ENCODE results near the gene CNKSR2. TPM values are rescaled to one million over a fixed set of nuclear protein-coding genes. Genes with fewer than 3 reads are reported as not detected.

Gene CNKSR2
- total and polyA plus RNA-seq, 2 experiments from 2014 or later: 0.14 to 0.76 TPM

DNA sequence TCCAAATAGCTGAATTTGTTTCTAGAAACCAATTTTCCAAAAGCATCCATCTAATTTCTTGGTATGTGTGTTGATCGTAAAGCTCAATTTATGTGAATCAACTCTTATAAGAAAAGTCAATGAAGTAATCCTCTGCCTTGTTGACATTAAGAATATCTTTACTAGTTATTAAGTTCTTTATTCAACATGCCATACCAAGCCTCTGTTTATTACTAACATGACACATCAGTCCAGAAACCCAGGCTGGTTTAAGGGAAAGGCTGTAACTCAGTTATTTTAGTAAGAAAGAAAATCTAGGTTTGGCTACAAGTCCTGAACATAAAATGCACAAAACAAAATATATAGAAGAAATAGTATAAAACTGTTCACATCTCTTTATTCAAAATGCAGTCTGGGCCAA lies 235.9 kb downstream of the CNKSR2 start:
- Histone ChIP-seq H2AFZ (no peak overlapping the region), H3K9ac (no peak overlapping the region), H3K4me3 (no peak overlapping the region), H3K4me2 (ENCODE audit: unreplicated experiment) (no peak overlapping the region), H3K9me3 (ENCODE audit: low read depth) (no peaks in the 10 kb centered on the region), H3K4me1 (ENCODE audit: insufficient read depth) (no peaks in the 10 kb centered on the region), H3K27me3 (replicated peaks; ENCODE audit: insufficient read depth) (no peaks in the 10 kb centered on the region), H3K27ac (no peak overlapping the region), H3K9me2 (ENCODE audit: insufficient read depth) (no peaks in the 10 kb centered on the region), H4K20me1 (ENCODE audit: insufficient read depth) (no peaks in the 10 kb centered on the region), H3F3A (ENCODE audit: insufficient read depth) (no peaks in the 10 kb centered on the region), H3K79me2 (ENCODE audit: insufficient read depth) (no peaks in the 10 kb centered on the region), H3K36me3 (ENCODE audit: low read depth) (no peaks in the 10 kb centered on the region)
- 100% methylated on average over 1 of the region's 1 CpG for WGBS, 2 experiments (ENCODE audit: low coverage in 1 of 2, low lambda C conversion rate in 2 of 2, missing lambda C conversion rate in 2 of 2)
- DNase-seq: no peak
- no peak for TF ChIP-seq EZH2 (IDR thresholded peaks at IDR 0.05; ENCODE audit: insufficient read depth, poor library complexity, severe bottlenecking)
- TF ChIP-seq EZH2phosphoT487 (IDR thresholded peaks at IDR 0.05; ENCODE audit: insufficient read depth, low read depth): no peak
- in situ Hi-C loops (cut with MboI): no loop called here

DNA sequence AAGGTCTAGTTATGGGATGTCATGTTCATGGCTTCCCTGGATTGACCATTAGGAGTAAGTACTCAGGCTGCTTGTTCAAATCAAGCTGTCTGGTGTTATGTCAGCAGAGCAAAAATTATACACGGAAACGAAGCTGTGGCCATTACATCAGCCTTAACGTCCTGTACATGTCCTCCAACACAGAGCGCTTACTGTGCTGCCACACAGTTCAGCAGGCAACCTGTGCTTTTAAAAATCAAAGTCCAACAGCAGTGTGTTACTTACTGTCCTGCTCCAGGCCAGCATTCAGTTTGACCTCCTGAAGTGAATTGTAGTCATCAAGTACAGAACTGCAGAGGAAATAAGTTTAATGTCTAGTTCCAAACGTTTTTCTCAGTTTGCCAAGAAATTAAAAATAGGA lies 237.9 kb downstream of the CNKSR2 start:
- H3K27ac ChIP-seq: no peak overlapping the region
- H3K9ac ChIP-seq: no peak overlapping the region
- H3K79me2 ChIP-seq (ENCODE audit: insufficient read depth): no peaks in the 10 kb centered on the region
- H2AFZ ChIP-seq: no peak overlapping the region
- H3K9me2 ChIP-seq (ENCODE audit: insufficient read depth): no peaks in the 10 kb centered on the region
- no peaks in the 10 kb centered on the region for H3F3A ChIP-seq (ENCODE audit: insufficient read depth)
- no peaks in the 10 kb centered on the region for H4K20me1 ChIP-seq (ENCODE audit: insufficient read depth)
- no peaks in the 10 kb centered on the region for H3K9me3 ChIP-seq (ENCODE audit: low read depth)
- no peak overlapping the region for H3K4me3 ChIP-seq
- no peak for DNase-seq
- in situ Hi-C loops (cut with MboI): no loop called here
- H3K4me2 ChIP-seq (ENCODE audit: unreplicated experiment): no peak overlapping the region
- TF ChIP-seq EZH2 (IDR thresholded peaks at IDR 0.05; ENCODE audit: insufficient read depth, poor library complexity, severe bottlenecking) (no peak), EZH2phosphoT487 (IDR thresholded peaks at IDR 0.05; ENCODE audit: insufficient read depth, low read depth) (no peak)
- H3K27me3 ChIP-seq (replicated peaks; ENCODE audit: insufficient read depth): no peaks in the 10 kb centered on the region
- H3K4me1 ChIP-seq (ENCODE audit: insufficient read depth): no peaks in the 10 kb centered on the region
- WGBS, 2 experiments (ENCODE audit: low coverage in 1 of 2, low lambda C conversion rate in 2 of 2, missing lambda C conversion rate in 2 of 2): 76% methylated on average over 5 of the region's 5 CpGs
- no peaks in the 10 kb centered on the region for H3K36me3 ChIP-seq (ENCODE audit: low read depth)

DNA sequence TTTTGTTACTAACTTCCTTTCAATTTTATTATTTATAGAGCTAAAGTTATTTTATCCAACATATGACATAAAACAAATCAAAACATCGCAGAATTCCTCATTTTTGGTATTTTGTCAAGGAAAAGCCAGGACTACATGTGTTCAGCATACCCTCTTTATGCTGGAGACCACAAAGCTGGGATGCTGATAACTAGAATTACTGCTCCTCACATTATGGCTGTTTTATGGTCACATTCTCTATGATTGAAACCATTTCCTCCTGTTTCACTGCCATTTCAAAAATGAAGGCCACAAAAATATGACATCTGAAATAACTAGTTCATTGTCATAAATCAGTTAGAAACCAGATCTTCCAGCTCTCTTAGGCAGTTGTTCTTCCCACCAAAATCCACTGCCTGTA lies 242.2 kb downstream of the CNKSR2 start:
- no peak overlapping the region for H2AFZ ChIP-seq
- in situ Hi-C loops (cut with MboI): no loop called here
- H3K79me2 ChIP-seq (ENCODE audit: insufficient read depth): no peaks in the 10 kb centered on the region
- no peaks in the 10 kb centered on the region for H3K9me2 ChIP-seq (ENCODE audit: insufficient read depth)
- H3K4me3 ChIP-seq: no peak overlapping the region
- H3K27ac ChIP-seq: no peak overlapping the region
- no peak overlapping the region for H3K9ac ChIP-seq
- TF ChIP-seq EZH2phosphoT487 (IDR thresholded peaks at IDR 0.05; ENCODE audit: insufficient read depth, low read depth): no peak
- TF ChIP-seq EZH2 (IDR thresholded peaks at IDR 0.05; ENCODE audit: insufficient read depth, poor library complexity, severe bottlenecking): no peak
- WGBS, 2 experiments (ENCODE audit: low coverage in 1 of 2, low lambda C conversion rate in 2 of 2, missing lambda C conversion rate in 2 of 2): 6 to 9% methylated on average over 1 of the region's 1 CpG
- H3K4me1 ChIP-seq (ENCODE audit: insufficient read depth): no peaks in the 10 kb centered on the region
- H3K4me2 ChIP-seq (ENCODE audit: unreplicated experiment): no peak overlapping the region
- H3K36me3 ChIP-seq (ENCODE audit: low read depth): no peaks in the 10 kb centered on the region
- no peaks in the 10 kb centered on the region for H3F3A ChIP-seq (ENCODE audit: insufficient read depth)
- H4K20me1 ChIP-seq (ENCODE audit: insufficient read depth): no peaks in the 10 kb centered on the region
- H3K9me3 ChIP-seq (ENCODE audit: low read depth): no peaks in the 10 kb centered on the region
- no peaks in the 10 kb centered on the region for H3K27me3 ChIP-seq (replicated peaks; ENCODE audit: insufficient read depth)
- DNase-seq: no peak

DNA sequence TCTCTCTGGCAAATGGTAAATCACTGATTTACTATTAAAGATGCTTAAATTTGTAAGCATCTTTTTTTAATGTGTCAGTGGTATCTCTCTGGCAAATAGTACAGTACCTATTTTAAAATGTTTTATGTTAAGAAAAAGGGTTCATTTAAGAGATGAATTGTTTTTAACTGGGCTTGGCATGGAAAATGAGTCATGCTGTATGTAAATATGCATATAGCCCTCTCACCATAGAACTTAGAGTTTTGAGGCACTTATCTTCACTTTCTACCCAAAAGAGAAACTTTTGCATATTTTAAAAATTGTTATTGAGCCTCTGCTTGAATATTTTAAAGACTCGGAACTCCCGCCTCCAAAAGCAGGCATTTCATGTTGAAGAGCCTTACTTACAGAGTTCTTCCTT lies 246.0 kb downstream of the CNKSR2 start:
- H3F3A ChIP-seq (ENCODE audit: insufficient read depth): no peaks in the 10 kb centered on the region
- no peaks in the 10 kb centered on the region for H3K36me3 ChIP-seq (ENCODE audit: low read depth)
- H3K79me2 ChIP-seq (ENCODE audit: insufficient read depth): no peaks in the 10 kb centered on the region
- no peak for DNase-seq
- H3K27ac ChIP-seq: no peak overlapping the region
- H3K4me1 ChIP-seq (ENCODE audit: insufficient read depth): no peaks in the 10 kb centered on the region
- no peak overlapping the region for H2AFZ ChIP-seq
- H3K9me3 ChIP-seq (ENCODE audit: low read depth): no peaks in the 10 kb centered on the region
- TF ChIP-seq EZH2phosphoT487 (IDR thresholded peaks at IDR 0.05; ENCODE audit: insufficient read depth, low read depth) (no peak), EZH2 (IDR thresholded peaks at IDR 0.05; ENCODE audit: insufficient read depth, poor library complexity, severe bottlenecking) (no peak)
- no peaks in the 10 kb centered on the region for H4K20me1 ChIP-seq (ENCODE audit: insufficient read depth)
- in situ Hi-C loops (cut with MboI): no loop called here
- WGBS, 2 experiments (ENCODE audit: low coverage in 1 of 2, low lambda C conversion rate in 2 of 2, missing lambda C conversion rate in 2 of 2): 100% methylated on average over 2 of the region's 2 CpGs
- no peaks in the 10 kb centered on the region for H3K9me2 ChIP-seq (ENCODE audit: insufficient read depth)
- H3K27me3 ChIP-seq (replicated peaks; ENCODE audit: insufficient read depth): no peaks in the 10 kb centered on the region
- no peak overlapping the region for H3K4me3 ChIP-seq
- no peak overlapping the region for H3K9ac ChIP-seq
- no peak overlapping the region for H3K4me2 ChIP-seq (ENCODE audit: unreplicated experiment)

DNA sequence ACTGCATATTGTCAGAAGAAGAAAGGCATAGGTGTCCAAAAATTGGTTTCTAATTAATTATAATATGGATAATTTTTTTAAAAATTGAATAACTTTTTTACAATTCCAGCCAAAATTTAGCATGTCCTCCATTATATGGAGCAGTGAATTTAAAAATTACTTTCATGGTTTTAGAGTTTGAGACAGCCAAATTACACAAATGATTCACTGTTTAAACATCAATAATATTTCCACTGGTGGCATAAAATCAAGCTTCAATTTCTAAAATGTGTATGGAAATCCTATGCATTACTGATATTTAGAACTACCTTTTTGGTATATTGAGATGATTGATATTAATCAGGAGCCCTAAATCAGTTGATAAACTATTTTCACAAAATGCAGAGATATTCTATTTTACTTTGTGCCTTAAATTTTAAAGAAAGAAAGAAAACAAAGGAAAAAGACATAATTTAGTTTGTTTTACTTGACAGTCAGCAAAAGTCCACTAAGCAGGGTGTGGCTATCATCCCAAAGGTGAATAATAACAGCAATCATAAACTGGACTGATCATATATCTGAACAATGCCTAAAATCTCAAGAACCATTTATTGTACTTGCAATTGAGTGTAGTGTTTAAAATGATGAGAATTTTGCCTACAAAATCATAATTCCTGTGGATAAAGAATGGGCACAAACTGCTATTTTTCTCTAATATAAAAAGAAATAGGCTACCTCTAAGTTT lies 249.7 kb downstream of the CNKSR2 start:
- no peaks in the 10 kb centered on the region for H3K36me3 ChIP-seq (ENCODE audit: low read depth)
- H2AFZ ChIP-seq: no peak overlapping the region
- no peaks in the 10 kb centered on the region for H3K9me2 ChIP-seq (ENCODE audit: insufficient read depth)
- no peaks in the 10 kb centered on the region for H3K4me1 ChIP-seq (ENCODE audit: insufficient read depth)
- no peak overlapping the region for H3K4me3 ChIP-seq
- in situ Hi-C loops (cut with MboI): no loop called here
- TF ChIP-seq EZH2phosphoT487 (IDR thresholded peaks at IDR 0.05; ENCODE audit: insufficient read depth, low read depth): no peak
- no peaks in the 10 kb centered on the region for H3K79me2 ChIP-seq (ENCODE audit: insufficient read depth)
- no peaks in the 10 kb centered on the region for H3K27me3 ChIP-seq (replicated peaks; ENCODE audit: insufficient read depth)
- no peaks in the 10 kb centered on the region for H3K9me3 ChIP-seq (ENCODE audit: low read depth)
- H3F3A ChIP-seq (ENCODE audit: insufficient read depth): no peaks in the 10 kb centered on the region
- no peak overlapping the region for H3K9ac ChIP-seq
- H3K27ac ChIP-seq: no peak overlapping the region
- no peaks in the 10 kb centered on the region for H4K20me1 ChIP-seq (ENCODE audit: insufficient read depth)
- no peak overlapping the region for H3K4me2 ChIP-seq (ENCODE audit: unreplicated experiment)
- no peak for DNase-seq

Measured in GM23248 (cell line).